RWPE1 (cell line): ENCODE data around the gene ALDH8A1.

Experiments used
- CTCF ChIA-PET: fragments of 350-600 bp; sonication (Branson Sonifier 250); formaldehyde crosslinking; extraction: SDS; loops from one replicate; lab custom pipeline; 2021; lab: Yijun Ruan, JAX
- POLR2A ChIA-PET: fragments of 400-600 bp; formaldehyde crosslinking; extraction: SDS; loops from one replicate; lab custom pipeline; 2020; ENCODE audit warnings: antibody characterized with exemption; ENCODE audit not compliant: low non-redundant PET; lab: Yijun Ruan, JAX
- DNase-seq: peaks from one replicate; pipeline ENCODE4 v3.0.0; 2012; ENCODE audit warnings: low spot score
- H3K27ac ChIP-seq: fragments of 450-650 bp; 2 replicates; pipeline ENCODE4 v1.5.1; 2017
- CTCF ChIP-seq: fragments of 450-650 bp; conservative IDR thresholded peaks from 2 replicates; pipeline ENCODE4 v1.5.1; 2017; ENCODE audit warnings: low read depth, mild to moderate bottlenecking

ALDH8A1 gene

DNA sequence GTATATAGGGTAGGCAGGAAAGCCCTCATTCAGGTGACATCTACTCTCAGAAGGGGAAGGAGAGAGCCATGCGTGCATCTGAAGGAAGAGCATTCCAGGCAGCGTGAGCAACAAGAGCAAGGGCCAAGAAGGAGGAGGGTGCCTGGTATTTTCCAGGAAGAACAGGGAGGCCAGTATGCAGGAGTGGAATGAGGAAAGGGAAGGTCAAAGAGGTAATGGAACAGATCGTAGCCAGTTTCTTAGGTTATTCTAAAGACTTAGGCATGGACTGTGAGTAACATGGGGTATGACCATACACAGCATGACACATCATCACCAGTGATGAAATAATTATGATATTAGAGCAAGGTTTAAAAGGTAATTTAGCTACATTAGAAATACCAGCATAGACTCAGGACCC lies 24.1 kb downstream of the ALDH8A1 start:
- peak overlapping the region; percentile 73 for H3K27ac ChIP-seq
- no peak for TF ChIP-seq CTCF
- DNase-seq: peak; percentile 75
- ChIA-PET CTCF (interaction anchor here (0.6 to 1.0 kb wide), 2 partner anchors 15 to 77 kb away, joined by 3 to 6 read pairs; no protein-coding TSS in a partner anchor), POLR2A (no interaction called here)

DNA sequence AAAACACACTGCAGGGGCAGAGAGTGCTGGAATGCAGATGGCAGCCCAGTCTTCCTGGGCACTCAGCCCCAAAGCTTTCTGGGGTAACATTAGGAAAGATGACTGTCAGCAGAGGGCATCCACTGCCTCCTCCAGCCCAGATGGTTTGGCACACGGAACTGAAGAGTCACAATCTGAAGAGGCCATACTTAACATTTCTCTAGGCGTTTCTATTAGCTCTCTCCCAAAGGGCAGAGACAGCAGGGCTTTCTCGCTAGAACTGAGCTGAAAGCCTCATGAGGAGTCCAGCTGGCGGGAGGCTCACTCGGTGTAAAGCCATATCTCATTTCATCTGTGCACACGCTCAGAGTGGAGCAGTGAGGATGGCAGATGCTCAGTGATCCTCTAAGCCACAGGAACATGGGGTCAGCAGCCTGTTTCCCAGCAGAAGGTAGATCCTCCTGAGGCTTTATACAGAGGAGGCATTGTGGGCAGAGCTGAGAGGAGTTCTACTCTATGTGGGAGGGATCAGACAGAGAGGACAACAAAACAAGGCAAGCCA lies 28.1 kb downstream of the ALDH8A1 start:
- no peak overlapping the region for H3K27ac ChIP-seq
- CTCF ChIA-PET: interaction anchor here (0.6 kb wide), 1 partner anchor 625 kb away, joined by 3 read pairs; no protein-coding TSS in a partner anchor
- POLR2A ChIA-PET: no interaction called here
- TF ChIP-seq CTCF: no peak
- DNase-seq: no peak

DNA sequence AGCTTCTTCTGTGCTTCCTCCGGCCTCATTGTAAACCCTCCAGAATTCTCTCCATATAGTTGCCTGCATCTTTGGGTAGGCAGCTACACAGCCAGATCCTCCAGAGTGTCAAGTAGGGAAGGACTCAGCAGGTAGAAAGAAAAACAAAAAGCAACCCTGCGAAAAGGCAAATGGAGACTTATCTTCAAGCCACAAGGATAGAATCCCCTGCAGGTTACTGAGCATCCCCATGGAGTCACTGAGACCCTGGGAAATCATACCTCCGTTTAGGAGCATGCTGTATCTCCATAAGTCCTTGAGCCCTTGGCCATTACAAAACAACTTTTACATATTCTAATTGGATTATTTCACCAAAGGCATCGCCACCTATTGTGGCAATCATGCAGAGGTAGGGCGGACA lies 28.6 kb downstream of the ALDH8A1 start:
- DNase-seq: no peak
- POLR2A ChIA-PET: no interaction called here
- CTCF ChIA-PET: interaction anchor here (0.6 kb wide), 1 partner anchor 625 kb away, joined by 3 read pairs; no protein-coding TSS in a partner anchor
- H3K27ac ChIP-seq: no peak overlapping the region
- no peak for TF ChIP-seq CTCF

GRCh38 chr6:134920422-134920821 lies 29.5 kb downstream of the ALDH8A1 start:
- ChIA-PET CTCF (no interaction called here), POLR2A (no interaction called here)
- TF ChIP-seq CTCF: no peak
- no peak overlapping the region for H3K27ac ChIP-seq
- DNase-seq: peak; percentile 24

GRCh38 chr6:134918418-134918961 lies 31.4 kb downstream of the ALDH8A1 start:
- CTCF ChIA-PET: no interaction called here
- no peak overlapping the region for H3K27ac ChIP-seq
- TF ChIP-seq CTCF: no peak
- DNase-seq: no peak
- POLR2A ChIA-PET: no interaction called here

DNA sequence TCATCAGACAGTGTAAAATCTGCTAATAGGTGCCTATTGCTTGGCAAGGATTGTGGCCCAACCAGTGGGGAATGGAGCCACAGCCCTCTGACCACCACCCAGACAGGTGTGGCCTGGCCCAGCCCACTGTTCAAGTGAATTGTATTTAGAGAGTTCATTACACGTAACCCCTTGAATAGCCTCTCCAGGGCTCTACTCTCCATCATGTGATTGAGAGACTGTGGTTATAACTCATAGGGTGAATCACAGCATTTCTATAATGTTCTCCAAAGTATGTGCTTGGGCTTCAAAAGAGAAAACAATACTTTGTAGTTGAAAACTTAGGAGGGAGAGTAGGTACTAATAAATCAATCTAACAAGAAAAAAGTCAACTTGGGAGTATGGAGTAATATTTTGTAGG lies 38.4 kb downstream of the ALDH8A1 start:
- TF ChIP-seq CTCF: no peak
- ChIA-PET CTCF (no interaction called here), POLR2A (no interaction called here)
- DNase-seq: peak; percentile 75
- peak overlapping the region; percentile 84 for H3K27ac ChIP-seq
